C4-2B (cell line): ENCODE measurements around the gene TMEM44.
"Not testable (repeated sequence)": the region's sequence is repeated elsewhere in the genome, so short reads cannot be mapped to it uniquely, and the experiment has no call there.

Experiments used
- H3K27ac ChIP-seq: fragments of 450-650 bp; 2 replicates; pipeline ENCODE4 v1.5.1; 2017
- ZFX ChIP-seq: fragments of 450-650 bp; IDR thresholded peaks from 2 replicates; pipeline ENCODE4 v1.6.1; 2017
- TF ChIP-seq, protein P1 (sequence below): fragments of 450-650 bp; conservative IDR thresholded peaks from 2 replicates; pipeline ENCODE4 v1.5.1; 2017; ENCODE audit warnings: mild to moderate bottlenecking

TMEM44 gene

DNA sequence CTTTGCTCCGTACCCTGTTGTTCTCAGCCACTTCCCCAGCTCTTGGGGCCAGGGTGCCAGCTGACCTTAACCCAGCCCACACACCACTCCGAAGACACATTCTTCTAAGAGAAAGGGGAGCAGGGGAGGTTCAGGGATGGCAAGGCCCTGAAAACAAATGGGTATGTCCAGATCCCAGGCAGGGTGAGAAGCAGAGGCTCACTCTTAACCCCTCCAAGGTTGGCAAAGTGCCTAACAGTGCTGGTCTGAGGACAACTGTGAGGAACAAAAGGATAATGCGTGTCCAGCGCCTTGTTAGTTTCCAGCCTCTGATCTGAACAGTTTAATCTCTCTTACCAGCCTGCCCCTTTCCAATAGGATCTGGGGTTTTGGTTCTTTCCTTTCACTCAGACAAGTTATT, 1.5 kb downstream of the TMEM44 start:
- TF ChIP-seq ZFX, result no peak
- TF ChIP-seq, protein P1, sequence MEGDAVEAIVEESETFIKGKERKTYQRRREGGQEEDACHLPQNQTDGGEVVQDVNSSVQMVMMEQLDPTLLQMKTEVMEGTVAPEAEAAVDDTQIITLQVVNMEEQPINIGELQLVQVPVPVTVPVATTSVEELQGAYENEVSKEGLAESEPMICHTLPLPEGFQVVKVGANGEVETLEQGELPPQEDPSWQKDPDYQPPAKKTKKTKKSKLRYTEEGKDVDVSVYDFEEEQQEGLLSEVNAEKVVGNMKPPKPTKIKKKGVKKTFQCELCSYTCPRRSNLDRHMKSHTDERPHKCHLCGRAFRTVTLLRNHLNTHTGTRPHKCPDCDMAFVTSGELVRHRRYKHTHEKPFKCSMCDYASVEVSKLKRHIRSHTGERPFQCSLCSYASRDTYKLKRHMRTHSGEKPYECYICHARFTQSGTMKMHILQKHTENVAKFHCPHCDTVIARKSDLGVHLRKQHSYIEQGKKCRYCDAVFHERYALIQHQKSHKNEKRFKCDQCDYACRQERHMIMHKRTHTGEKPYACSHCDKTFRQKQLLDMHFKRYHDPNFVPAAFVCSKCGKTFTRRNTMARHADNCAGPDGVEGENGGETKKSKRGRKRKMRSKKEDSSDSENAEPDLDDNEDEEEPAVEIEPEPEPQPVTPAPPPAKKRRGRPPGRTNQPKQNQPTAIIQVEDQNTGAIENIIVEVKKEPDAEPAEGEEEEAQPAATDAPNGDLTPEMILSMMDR, result no peak
- no peak overlapping the region for H3K27ac ChIP-seq

DNA sequence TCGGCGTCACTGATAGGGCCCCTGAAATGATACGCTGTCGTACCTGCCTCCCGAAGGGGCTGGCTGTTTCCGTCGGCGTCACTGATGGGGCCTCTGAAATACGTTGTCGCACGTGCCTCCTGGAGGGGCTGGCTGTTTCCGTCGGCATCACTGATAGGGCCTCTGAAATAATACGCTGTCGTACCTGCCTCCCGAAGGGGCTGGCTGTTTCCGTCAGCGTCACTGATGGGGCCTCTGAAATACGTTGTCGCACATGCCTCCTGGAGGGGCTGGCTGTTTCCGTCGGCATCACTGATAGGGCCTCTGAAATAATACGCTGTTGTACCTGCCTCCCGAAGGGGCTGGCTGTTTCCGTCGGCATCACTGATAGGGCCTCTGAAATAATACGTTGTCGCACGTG, 2.5 kb downstream of the TMEM44 start:
- not testable (repeated sequence) for H3K27ac ChIP-seq

DNA sequence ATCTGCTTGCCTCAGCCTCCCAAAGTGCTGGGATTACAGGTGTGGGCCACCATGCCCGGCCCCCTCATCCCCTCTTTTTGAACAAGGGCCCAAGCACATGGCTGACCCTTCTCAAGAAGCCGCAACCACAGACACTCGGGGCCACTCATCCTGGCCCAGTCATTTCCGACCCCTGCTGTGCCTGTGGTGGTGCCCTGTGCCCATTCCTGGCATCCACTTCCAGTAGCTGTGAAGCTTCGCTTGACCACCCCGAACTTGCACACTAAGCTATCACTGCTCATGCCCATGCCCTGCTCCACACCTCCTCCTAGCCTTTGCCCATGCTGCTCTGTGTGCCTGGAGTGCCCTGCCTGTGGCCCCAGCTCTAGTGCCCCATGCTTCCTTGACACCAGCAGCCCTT, 8.3 kb downstream of the TMEM44 start:
- TF ChIP-seq, protein P1, result no peak
- TF ChIP-seq ZFX, result no peak
- no peak overlapping the region for H3K27ac ChIP-seq

DNA sequence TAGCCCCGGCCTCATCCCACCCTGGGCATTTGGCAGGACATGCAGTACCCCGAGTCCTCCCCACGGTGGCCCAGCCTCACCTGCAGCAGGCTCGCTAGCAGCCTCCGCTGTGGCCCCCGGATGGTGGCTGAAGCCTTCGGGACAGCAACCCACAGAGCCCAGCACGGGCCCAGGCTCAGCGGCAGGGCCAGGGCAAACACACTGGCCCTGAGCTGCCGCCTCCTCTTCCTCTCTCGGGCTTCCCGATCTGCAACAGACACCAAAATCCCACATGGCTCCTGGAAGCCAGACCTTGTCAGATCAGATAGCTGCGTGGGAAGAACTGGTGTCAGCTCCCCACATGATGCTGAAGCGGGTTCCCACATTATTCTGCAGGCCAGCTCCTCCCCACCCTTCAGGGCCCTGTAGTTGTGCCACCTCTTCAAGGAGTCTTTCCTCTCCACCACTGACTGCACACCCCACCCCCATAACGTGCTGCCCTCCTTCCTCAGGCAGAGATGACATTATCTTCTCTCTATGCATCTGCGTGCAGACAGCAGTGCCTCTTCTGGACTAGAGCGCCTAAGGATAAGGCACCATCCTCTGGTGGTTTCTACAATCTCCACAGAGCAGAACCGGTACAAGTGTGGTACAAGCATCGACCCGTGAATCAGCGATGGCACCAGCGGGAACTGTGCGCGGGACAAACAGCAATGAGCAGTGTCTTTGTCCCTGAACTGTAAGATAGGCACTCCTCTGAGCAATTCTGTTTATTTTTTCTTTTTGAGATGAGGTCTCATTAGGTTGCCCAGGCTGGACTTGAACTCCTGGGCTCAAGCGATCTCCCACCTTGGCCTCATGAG, 9.5 kb downstream of the TMEM44 start:
- no peak overlapping the region for H3K27ac ChIP-seq
- TF ChIP-seq, protein P1, result no peak
- no peak for TF ChIP-seq ZFX

DNA sequence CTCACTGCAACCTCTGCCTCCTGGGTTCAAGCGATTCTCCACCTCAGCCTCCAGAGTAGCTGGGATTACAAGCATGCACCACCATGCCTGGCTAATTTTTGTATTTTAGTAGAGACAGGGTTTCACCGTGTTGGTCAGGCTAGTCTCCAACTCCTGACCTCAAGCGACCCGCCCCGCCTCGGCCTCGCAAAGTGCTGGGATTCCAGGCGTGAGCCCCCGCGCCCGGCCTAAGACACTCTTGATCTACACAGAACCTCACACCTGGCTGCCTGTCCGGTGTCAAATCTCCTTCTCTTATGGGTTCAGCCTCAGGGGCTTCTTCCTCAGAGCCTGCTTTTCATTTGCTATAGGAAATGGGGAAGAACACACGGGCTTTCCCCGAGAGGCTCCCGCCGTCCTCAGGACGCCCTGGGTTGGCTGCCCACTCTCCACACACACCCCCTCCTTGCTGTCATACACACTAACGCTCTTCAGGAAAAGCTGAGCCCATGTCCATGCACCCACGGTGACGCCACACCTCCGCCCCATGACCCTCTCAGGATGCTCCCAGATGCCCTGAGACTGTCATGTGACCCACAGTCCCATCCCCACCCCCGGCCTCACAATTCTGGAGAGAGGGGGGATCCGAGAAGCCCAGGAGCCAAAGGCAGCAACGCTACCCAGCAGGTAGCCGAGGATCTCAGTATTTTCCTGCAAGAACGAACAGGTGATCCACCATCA, 10.4 kb downstream of the TMEM44 start:
- TF ChIP-seq, protein P1, result no peak
- TF ChIP-seq ZFX, result no peak

DNA sequence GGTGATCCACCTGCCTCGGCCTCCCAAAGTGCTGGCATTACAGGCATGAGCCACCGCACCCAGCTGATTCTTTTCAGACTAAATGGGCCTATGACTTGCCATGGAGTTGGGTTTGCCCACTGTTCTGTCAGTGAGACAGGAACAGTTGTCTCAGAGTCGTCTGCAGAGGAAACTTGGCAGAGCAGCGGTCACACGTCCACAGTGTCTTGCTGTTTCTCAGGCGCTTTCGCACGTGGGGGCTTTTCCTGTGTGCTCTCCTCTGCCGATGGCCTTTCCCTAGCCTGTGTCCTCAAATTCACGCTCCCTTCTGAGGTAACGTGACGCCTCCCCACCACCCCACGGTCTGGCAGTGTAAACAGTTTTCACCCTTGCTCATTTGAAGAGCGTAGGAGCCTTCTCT, 11.3 kb downstream of the TMEM44 start:
- no peak for TF ChIP-seq ZFX
- TF ChIP-seq, protein P1, result no peak
- no peak overlapping the region for H3K27ac ChIP-seq

More for the DNA sequence above, 10.4 kb downstream of the TMEM44 start:
- H3K27ac ChIP-seq, result no peak overlapping the region

DNA sequence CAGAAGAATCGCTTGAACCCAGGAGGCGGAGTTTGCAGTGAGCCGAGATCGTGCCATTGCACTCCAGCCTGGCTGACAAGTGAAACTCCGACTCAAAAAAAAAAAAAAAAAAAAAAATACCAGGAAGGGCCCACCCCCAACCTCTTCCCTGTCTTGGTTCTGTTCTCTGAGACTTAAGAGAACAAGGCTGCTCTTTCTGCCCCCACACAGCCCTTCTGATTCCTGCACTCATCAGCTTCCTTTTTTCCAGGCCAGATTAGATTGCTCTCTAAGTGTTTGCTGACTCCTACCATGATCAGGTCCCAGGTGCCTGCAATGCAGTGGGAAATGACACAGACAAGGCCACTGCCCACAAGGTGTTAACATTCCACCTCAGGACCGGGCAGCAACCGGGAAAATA, 13.0 kb downstream of the TMEM44 start:
- TF ChIP-seq ZFX, result no peak
- TF ChIP-seq, protein P1, result no peak
- no peak overlapping the region for H3K27ac ChIP-seq
